Dendritic cell treated with granulocyte-macrophage colony-stimulating factor and Interleukin-4, amounts not matched to agents 40 ng/mL and 50 ng/mL, for 4 days (primary cell): ENCODE data around the gene PARG.
"Not testable (repeated sequence)": the region's sequence is repeated elsewhere in the genome, so short reads cannot be mapped to it uniquely, and the experiment has no call there.

Experiments
- H3K27ac Mint-ChIP-seq: one replicate; pipeline ENCODE4 v1.8.0; 2022; ENCODE audit warnings: mild to moderate bottlenecking, mixed read lengths
- H3K27me3 Mint-ChIP-seq: one replicate; pipeline ENCODE4 v1.8.0; 2022; ENCODE audit warnings: mild to moderate bottlenecking, mixed read lengths
- H3K36me3 Mint-ChIP-seq: one replicate; pipeline ENCODE4 v1.8.0; 2022; ENCODE audit warnings: low read depth, mixed read lengths
- H3K4me1 Mint-ChIP-seq: one replicate; pipeline ENCODE4 v1.8.0; 2022; ENCODE audit warnings: low read depth, mixed read lengths
- H3K4me3 Mint-ChIP-seq: one replicate; pipeline ENCODE4 v1.8.0; 2022; ENCODE audit warnings: mild to moderate bottlenecking, moderate library complexity, mixed read lengths
- H3K9me3 Mint-ChIP-seq: one replicate; pipeline ENCODE4 v1.8.0; 2022; ENCODE audit warnings: mixed read lengths
- intact Hi-C: fragments of 100-400 bp; cut with micrococcal nuclease; formaldehyde crosslinking; loops from one replicate; pipeline ENCODE4 v1.15.0; 2022

The PARG gene

GRCh38 chr10:49830016-49830415 lies 111.8 kb downstream of the PARG start:
- H3K9me3 Mint-ChIP-seq: no peaks in the 10 kb centered on the region
- H3K27me3 Mint-ChIP-seq: no peaks in the 10 kb centered on the region
- H3K36me3 Mint-ChIP-seq: peaks cover 45% of the 10 kb centered on the region
- H3K27ac Mint-ChIP-seq: no peak overlapping the region
- intact Hi-C loops: no loop called here
- peaks cover 9% of the 10 kb centered on the region for H3K4me1 Mint-ChIP-seq
- H3K4me3 Mint-ChIP-seq: no peak overlapping the region

- Mint-ChIP-seq H3K9me3 (no peaks in the 10 kb centered on the region), H3K4me1 (peaks cover 9% of the 10 kb centered on the region), H3K4me3 (no peak overlapping the region), H3K36me3 (peaks cover 50% of the 10 kb centered on the region), H3K27ac (peak overlapping the region; percentile 62), H3K27me3 (no peaks in the 10 kb centered on the region)
- intact Hi-C loops: no loop called here
These were observed 114.5 kb downstream of the PARG start for GRCh38 chr10:49827297-49827696.

GRCh38 chr10:49819234-49819958 lies 122.4 kb downstream of the PARG start:
- Mint-ChIP-seq H3K27me3 (no peaks in the 10 kb centered on the region), H3K4me1 (no peaks in the 10 kb centered on the region), H3K36me3 (peaks cover 85% of the 10 kb centered on the region), H3K9me3 (no peaks in the 10 kb centered on the region), H3K4me3 (no peak overlapping the region), H3K27ac (no peak overlapping the region)
- intact Hi-C loops: no loop called here

- no peak overlapping the region for H3K4me3 Mint-ChIP-seq
- intact Hi-C loops: no loop called here
- H3K27ac Mint-ChIP-seq: no peak overlapping the region
- H3K27me3 Mint-ChIP-seq: no peaks in the 10 kb centered on the region
- peaks cover 88% of the 10 kb centered on the region for H3K36me3 Mint-ChIP-seq
- H3K9me3 Mint-ChIP-seq: no peaks in the 10 kb centered on the region
- H3K4me1 Mint-ChIP-seq: no peaks in the 10 kb centered on the region
These were observed 124.0 kb downstream of the PARG start for GRCh38 chr10:49817845-49818244.

- intact Hi-C loops: loop anchor here (1.0 kb wide), 1 partner anchor 10 kb away; no protein-coding TSS in a partner anchor
These were observed 137.8 kb downstream of the PARG start for GRCh38 chr10:49803988-49804387.

GRCh38 chr10:49798275-49798674 lies 143.6 kb downstream of the PARG start:
- Mint-ChIP-seq H3K4me3 (no peak overlapping the region), H3K27ac (no peak overlapping the region), H3K4me1 (no peaks in the 10 kb centered on the region), H3K9me3 (no peaks in the 10 kb centered on the region), H3K27me3 (peaks cover 8% of the 10 kb centered on the region), H3K36me3 (no peaks in the 10 kb centered on the region)
- intact Hi-C loops: no loop called here

More at GRCh38 chr10:49803988-49804387, 137.8 kb downstream of the PARG start:
- no peak overlapping the region for H3K4me3 Mint-ChIP-seq
- no peaks in the 10 kb centered on the region for H3K4me1 Mint-ChIP-seq
- peaks cover 7% of the 10 kb centered on the region for H3K27me3 Mint-ChIP-seq
- H3K9me3 Mint-ChIP-seq: peaks cover 10% of the 10 kb centered on the region
- no peak overlapping the region for H3K27ac Mint-ChIP-seq
- H3K36me3 Mint-ChIP-seq: no peaks in the 10 kb centered on the region

- Mint-ChIP-seq H3K4me3 (no peak overlapping the region), H3K9me3 (no peaks in the 10 kb centered on the region), H3K36me3 (no peaks in the 10 kb centered on the region), H3K27me3 (no peaks in the 10 kb centered on the region), H3K27ac (no peak overlapping the region), H3K4me1 (no peaks in the 10 kb centered on the region)
- intact Hi-C loops: no loop called here
These were observed 150.7 kb downstream of the PARG start for GRCh38 chr10:49791100-49791499.

- Mint-ChIP-seq H3K4me3 (no peak overlapping the region), H3K4me1 (no peaks in the 10 kb centered on the region), H3K27ac (no peak overlapping the region), H3K36me3 (no peaks in the 10 kb centered on the region), H3K27me3 (peaks cover 3% of the 10 kb centered on the region), H3K9me3 (no peaks in the 10 kb centered on the region)
- intact Hi-C loops: no loop called here
These were observed 157.1 kb downstream of the PARG start for GRCh38 chr10:49784681-49785080.

- H3K9me3 Mint-ChIP-seq: no peaks in the 10 kb centered on the region
- intact Hi-C loops: no loop called here
- H3K4me1 Mint-ChIP-seq: no peaks in the 10 kb centered on the region
- H3K27ac Mint-ChIP-seq: no peak overlapping the region
- H3K27me3 Mint-ChIP-seq: peaks cover 3% of the 10 kb centered on the region
- H3K36me3 Mint-ChIP-seq: no peaks in the 10 kb centered on the region
- H3K4me3 Mint-ChIP-seq: no peak overlapping the region
These were observed 158.2 kb downstream of the PARG start for GRCh38 chr10:49783645-49784044.

- no peak overlapping the region for H3K27ac Mint-ChIP-seq
- peaks cover 3% of the 10 kb centered on the region for H3K27me3 Mint-ChIP-seq
- intact Hi-C loops: no loop called here
- H3K9me3 Mint-ChIP-seq: no peaks in the 10 kb centered on the region
- H3K36me3 Mint-ChIP-seq: no peaks in the 10 kb centered on the region
- H3K4me1 Mint-ChIP-seq: no peaks in the 10 kb centered on the region
- H3K4me3 Mint-ChIP-seq: no peak overlapping the region
These were observed 160.6 kb downstream of the PARG start for GRCh38 chr10:49781247-49781646.

- no peaks in the 10 kb centered on the region for H3K4me1 Mint-ChIP-seq
- no peak overlapping the region for H3K27ac Mint-ChIP-seq
- H3K27me3 Mint-ChIP-seq: no peaks in the 10 kb centered on the region
- no peaks in the 10 kb centered on the region for H3K36me3 Mint-ChIP-seq
- intact Hi-C loops: no loop called here
- no peak overlapping the region for H3K4me3 Mint-ChIP-seq
- H3K9me3 Mint-ChIP-seq: no peaks in the 10 kb centered on the region
These were observed 163.6 kb downstream of the PARG start for GRCh38 chr10:49778197-49778596.

- H3K27me3 Mint-ChIP-seq: peaks cover 5% of the 10 kb centered on the region
- intact Hi-C loops: no loop called here
- H3K36me3 Mint-ChIP-seq: no peaks in the 10 kb centered on the region
- H3K4me1 Mint-ChIP-seq: no peaks in the 10 kb centered on the region
- H3K4me3 Mint-ChIP-seq: no peak overlapping the region
- no peaks in the 10 kb centered on the region for H3K9me3 Mint-ChIP-seq
- no peak overlapping the region for H3K27ac Mint-ChIP-seq
These were observed 165.0 kb downstream of the PARG start for GRCh38 chr10:49776851-49777250.

GRCh38 chr10:49775014-49775413 lies 166.8 kb downstream of the PARG start:
- Mint-ChIP-seq H3K36me3 (no peaks in the 10 kb centered on the region), H3K4me1 (no peaks in the 10 kb centered on the region), H3K27ac (no peak overlapping the region), H3K27me3 (peaks cover 19% of the 10 kb centered on the region), H3K4me3 (no peak overlapping the region), H3K9me3 (no peaks in the 10 kb centered on the region)
- intact Hi-C loops: no loop called here

GRCh38 chr10:49772944-49773343 lies 168.9 kb downstream of the PARG start:
- H3K4me1 Mint-ChIP-seq, H3K4me3 Mint-ChIP-seq, H3K36me3 Mint-ChIP-seq, H3K27ac Mint-ChIP-seq, H3K9me3 Mint-ChIP-seq, intact Hi-C loops: not testable (repeated sequence)
- H3K27me3 Mint-ChIP-seq: peaks cover 37% of the 10 kb centered on the region

GRCh38 chr10:49771046-49771445 lies 170.8 kb downstream of the PARG start:
- peaks cover 54% of the 10 kb centered on the region for H3K27me3 Mint-ChIP-seq
- H3K27ac Mint-ChIP-seq, intact Hi-C loops, H3K9me3 Mint-ChIP-seq, H3K36me3 Mint-ChIP-seq, H3K4me1 Mint-ChIP-seq, H3K4me3 Mint-ChIP-seq: not testable (repeated sequence)
